Measurements from ENCODE around the gene PIGU.

- no peak for TF ChIP-seq CTCF (conservative IDR thresholded peaks at IDR 0.05)
- TF ChIP-seq EZH2 (IDR thresholded peaks at IDR 0.05; ENCODE audit: low read depth) = no peak
These were observed 141.0 kb downstream of the PIGU start for GRCh38 chr20:34535857-34536256.
